OCI-LY1 (cell line): Measurements from ENCODE around the gene TTLL9.

ENCODE experiments used
- H2AFZ ChIP-seq: fragments of 200-600 bp; sonication (generic), shearing (Covaris generic); 2 replicates; pipeline ENCODE4 v1.6.0; 2014; ENCODE audit warnings: antibody characterized with exemption, mild to moderate bottlenecking, low read length
- H3F3A ChIP-seq: fragments of 200-600 bp; sonication (generic), shearing (Covaris generic); 2 replicates; pipeline ENCODE4 v1.6.0; 2014; ENCODE audit warnings: mild to moderate bottlenecking, antibody characterized with exemption, low read length, moderate library complexity; ENCODE audit not compliant: insufficient read depth
- H3K27ac ChIP-seq: fragments of 200-600 bp; sonication (generic); 2 replicates; pipeline ENCODE4 v1.5.1; 2014; ENCODE audit warnings: low read length, mixed run types, mild to moderate bottlenecking, low read depth; ENCODE audit not compliant: poor library complexity, severe bottlenecking
- H3K27me3 ChIP-seq: fragments of 200-600 bp; sonication (generic); 2 replicates; pipeline ENCODE4 v1.6.0; 2014; ENCODE audit warnings: antibody characterized with exemption, mild to moderate bottlenecking, low read length, moderate library complexity; ENCODE audit not compliant: insufficient read depth
- H3K36me3 ChIP-seq: fragments of 200-600 bp; sonication (generic); 2 replicates; pipeline ENCODE4 v1.6.1; 2014; ENCODE audit warnings: mild to moderate bottlenecking, antibody characterized with exemption, low read length, moderate library complexity, mixed read lengths; ENCODE audit not compliant: insufficient read depth
- H3K4me1 ChIP-seq: fragments of 200-600 bp; sonication (generic); 2 replicates; pipeline ENCODE4 v1.5.1; 2014; ENCODE audit warnings: mild to moderate bottlenecking, low read length, moderate library complexity; ENCODE audit not compliant: insufficient read depth, severe bottlenecking
- H3K4me2 ChIP-seq: fragments of 200-600 bp; sonication (generic), shearing (Covaris generic); 2 replicates; pipeline ENCODE4 v1.6.1; 2014; ENCODE audit warnings: low read length
- H3K4me3 ChIP-seq: fragments of 200-600 bp; sonication (generic); 2 replicates; pipeline ENCODE4 v1.5.1; 2014; ENCODE audit warnings: low read length, low read depth, mild to moderate bottlenecking, mixed read lengths; ENCODE audit not compliant: poor library complexity, severe bottlenecking
- H3K79me2 ChIP-seq: fragments of 200-600 bp; shearing (Covaris generic); 2 replicates; pipeline ENCODE4 v1.6.1; 2016; ENCODE audit warnings: mixed run types, low read length, mixed read lengths; ENCODE audit not compliant: insufficient read depth
- H3K9ac ChIP-seq: fragments of 200-600 bp; sonication (generic), shearing (Covaris generic); 2 replicates; pipeline ENCODE4 v1.6.1; 2014; ENCODE audit warnings: mild to moderate bottlenecking, low read length, mixed read lengths
- H3K9me2 ChIP-seq: fragments of 200-600 bp; sonication (generic), shearing (Covaris generic); 2 replicates; pipeline ENCODE4 v1.6.1; 2014; ENCODE audit warnings: low read depth, mild to moderate bottlenecking, low read length, mixed read lengths
- H3K9me3 ChIP-seq: fragments of 200-600 bp; shearing (Covaris generic); 2 replicates; pipeline ENCODE4 v1.6.1; 2014; ENCODE audit warnings: low read length, mixed read lengths
- H4K20me1 ChIP-seq: fragments of 200-600 bp; sonication (generic), shearing (Covaris generic); 2 replicates; pipeline ENCODE4 v1.6.0; 2016; ENCODE audit warnings: mild to moderate bottlenecking, low read length; ENCODE audit not compliant: insufficient read depth
- CTCF ChIP-seq: fragments of 200-600 bp; sonication (generic), shearing (Covaris generic); IDR thresholded peaks from 2 replicates; pipeline ENCODE4 v1.5.1; 2017; ENCODE audit warnings: mild to moderate bottlenecking, antibody characterized with exemption, low read length, moderate library complexity, mixed read lengths
- EZH2 ChIP-seq: fragments of 200-600 bp; sonication (generic), shearing (Covaris generic); IDR thresholded peaks from 2 replicates; pipeline ENCODE4 v1.8.0; 2017; ENCODE audit warnings: borderline replicate concordance, mixed run types, mild to moderate bottlenecking, antibody characterized with exemption, low read length, moderate library complexity, mixed read lengths

Gene TTLL9

GRCh38 chr20:31924561-31924960 lies 54.1 kb downstream of the TTLL9 start:
- Histone ChIP-seq H3K4me1 (no peaks in the 10 kb centered on the region), H3F3A (no peaks in the 10 kb centered on the region), H3K9ac (no peak overlapping the region), H4K20me1 (no peaks in the 10 kb centered on the region), H3K79me2 (no peaks in the 10 kb centered on the region), H3K27me3 (no peaks in the 10 kb centered on the region), H3K4me2 (no peak overlapping the region), H3K9me3 (no peaks in the 10 kb centered on the region), H3K9me2 (no peaks in the 10 kb centered on the region), H3K36me3 (no peaks in the 10 kb centered on the region), H3K4me3 (no peak overlapping the region), H3K27ac (no peak overlapping the region), H2AFZ (no peak overlapping the region)
- TF ChIP-seq EZH2 (no peak), CTCF (no peak)

- Histone ChIP-seq H3K79me2 (no peaks in the 10 kb centered on the region), H3K36me3 (no peaks in the 10 kb centered on the region), H3K27me3 (no peaks in the 10 kb centered on the region), H3F3A (no peaks in the 10 kb centered on the region), H3K27ac (no peak overlapping the region), H3K9me3 (no peaks in the 10 kb centered on the region), H3K4me2 (no peak overlapping the region), H3K4me3 (no peak overlapping the region), H3K4me1 (no peaks in the 10 kb centered on the region), H4K20me1 (no peaks in the 10 kb centered on the region), H3K9me2 (no peaks in the 10 kb centered on the region), H2AFZ (no peak overlapping the region), H3K9ac (no peak overlapping the region)
- no peak for TF ChIP-seq CTCF
- TF ChIP-seq EZH2: no peak
Measured at GRCh38 chr20:31925631-31926030, 55.2 kb downstream of the TTLL9 start.

GRCh38 chr20:31926493-31926892 lies 56.1 kb downstream of the TTLL9 start:
- Histone ChIP-seq H4K20me1 (no peaks in the 10 kb centered on the region), H3K4me2 (no peak overlapping the region), H3K9ac (no peak overlapping the region), H3K79me2 (no peaks in the 10 kb centered on the region), H2AFZ (no peak overlapping the region), H3K9me3 (no peaks in the 10 kb centered on the region), H3K4me1 (no peaks in the 10 kb centered on the region), H3K4me3 (no peak overlapping the region), H3K27me3 (no peaks in the 10 kb centered on the region), H3F3A (no peaks in the 10 kb centered on the region), H3K9me2 (no peaks in the 10 kb centered on the region), H3K27ac (no peak overlapping the region), H3K36me3 (no peaks in the 10 kb centered on the region)
- TF ChIP-seq CTCF (no peak), EZH2 (no peak)
